CD4-positive, alpha-beta T cell treated with Interleukin-17A for 1 hour (primary cell): ENCODE measurements around the gene CCDC92.
"Not testable (repeated sequence)": the region's sequence is repeated elsewhere in the genome, so short reads cannot be mapped to it uniquely, and the experiment has no call there.

Experiments used
- DNase-seq: peaks from one replicate; pipeline ENCODE4 v3.0.0-alpha.2; 2020

The CCDC92 gene

GRCh38 chr12:123948796-123949769 lies 23.5 kb downstream of the CCDC92 start:
- DNase-seq, result no peak

- no peak for DNase-seq
Measured at GRCh38 chr12:123948401-123948795, 24.2 kb downstream of the CCDC92 start.

GRCh38 chr12:123947531-123947930 lies 25.1 kb downstream of the CCDC92 start:
- DNase-seq, result not testable (repeated sequence)

DNA sequence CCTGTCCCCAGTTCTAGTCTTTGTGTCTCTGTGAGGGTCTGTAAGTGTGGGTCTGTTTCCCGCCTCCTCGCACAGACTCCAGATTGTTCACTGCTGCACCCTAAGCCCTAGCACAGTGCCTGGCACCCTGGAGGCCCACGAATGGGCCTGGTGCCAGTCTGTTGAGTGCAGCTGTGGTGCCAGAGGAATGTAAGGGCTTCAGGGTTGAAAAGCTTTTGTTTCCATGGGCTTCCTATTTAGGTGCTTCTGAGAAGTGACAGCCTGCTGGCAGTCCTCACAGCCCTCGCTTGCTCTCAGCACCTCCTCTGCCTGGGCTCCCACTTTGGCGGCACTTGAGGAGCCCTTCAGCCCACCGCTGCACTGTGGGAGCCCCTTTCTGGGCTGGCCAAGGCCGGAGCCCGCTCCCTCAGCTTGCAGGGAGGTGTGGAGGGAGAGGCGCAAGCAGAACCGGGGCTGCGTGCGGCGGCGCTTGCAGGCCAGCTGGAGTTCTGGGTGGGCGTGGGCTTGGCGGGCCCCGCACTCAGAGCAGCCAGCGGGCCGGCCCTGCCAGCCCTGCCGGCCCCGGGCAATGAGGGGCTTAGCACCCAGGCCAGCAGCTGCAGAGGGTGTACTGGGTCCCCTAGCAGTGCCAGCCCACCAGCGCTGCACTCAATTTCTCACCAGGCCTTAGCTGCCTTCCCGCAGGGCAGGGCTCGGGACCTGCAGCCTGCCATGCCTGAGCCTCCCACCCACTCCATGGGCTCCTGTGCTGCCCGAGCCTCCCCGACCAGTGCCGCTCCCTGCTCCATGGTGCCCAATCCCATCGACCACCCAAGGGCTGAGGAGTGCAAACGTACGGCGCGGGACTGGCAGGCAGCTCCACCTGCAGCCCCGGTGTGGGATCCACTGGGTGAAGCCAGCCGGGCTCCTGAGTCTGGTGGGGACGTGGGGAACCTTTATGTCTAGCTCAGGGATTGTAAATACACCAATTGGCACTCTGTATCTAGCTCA lies 25.8 kb downstream of the CCDC92 start:
- not testable (repeated sequence) for DNase-seq

DNA sequence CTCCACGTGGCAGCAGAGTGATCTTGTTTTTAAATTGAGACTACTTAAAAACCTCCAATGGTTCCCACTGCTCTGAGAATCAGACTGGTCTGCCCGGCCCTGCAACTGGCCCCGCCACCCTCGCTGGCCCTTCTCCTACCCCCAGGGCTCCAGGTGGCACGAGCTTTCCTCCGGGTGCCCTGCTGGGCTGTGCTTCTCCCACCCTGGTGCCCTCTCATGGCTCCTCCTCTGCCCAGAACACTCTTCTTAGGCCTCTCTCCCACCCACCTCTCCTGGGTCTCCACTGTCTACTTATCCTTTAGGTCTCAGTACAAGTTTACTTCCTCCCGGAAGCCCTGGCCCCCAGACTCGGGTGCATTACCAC lies 26.5 kb downstream of the CCDC92 start:
- DNase-seq, result no peak

- no peak for DNase-seq
Measured at GRCh38 chr12:123945287-123946151, 27.1 kb downstream of the CCDC92 start.

- no peak for DNase-seq
Measured at GRCh38 chr12:123944696-123945095, 27.9 kb downstream of the CCDC92 start.

GRCh38 chr12:123943816-123944215 lies 28.8 kb downstream of the CCDC92 start:
- DNase-seq, result no peak

- DNase-seq, result no peak
Measured at GRCh38 chr12:123942911-123943648, 29.6 kb downstream of the CCDC92 start.

- no peak for DNase-seq
Measured at GRCh38 chr12:123942238-123942653, 30.4 kb downstream of the CCDC92 start.

DNA sequence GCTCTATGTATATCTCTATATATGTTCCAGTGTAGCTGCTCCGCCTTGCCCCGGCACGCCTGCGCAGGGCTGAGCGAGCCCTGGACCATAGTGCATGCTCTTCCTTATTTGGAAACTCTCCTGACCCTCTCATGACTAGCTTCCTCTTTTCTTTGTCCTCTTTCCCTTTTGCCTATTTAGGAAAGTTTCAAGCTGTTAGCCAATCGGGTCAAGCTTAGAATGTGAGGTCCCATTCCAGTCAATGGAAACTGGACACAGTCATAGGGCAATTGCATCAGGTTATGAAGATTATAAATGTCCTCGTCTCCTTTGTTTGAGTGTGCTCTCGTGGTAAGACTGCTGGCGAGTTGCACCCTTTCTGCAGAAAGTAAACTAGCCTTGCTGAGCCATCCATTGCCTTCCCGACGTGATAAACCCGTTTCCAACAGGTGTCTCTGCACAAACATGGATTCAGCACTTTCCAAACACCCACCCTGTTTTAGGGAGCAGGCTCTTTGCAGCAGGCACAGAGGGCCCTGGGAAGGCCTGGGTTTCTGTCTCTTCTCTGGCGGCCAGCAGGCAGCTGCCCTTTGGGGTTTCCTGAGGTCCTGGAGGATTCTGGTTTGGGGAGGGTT lies 30.9 kb downstream of the CCDC92 start:
- DNase-seq, result no peak

DNA sequence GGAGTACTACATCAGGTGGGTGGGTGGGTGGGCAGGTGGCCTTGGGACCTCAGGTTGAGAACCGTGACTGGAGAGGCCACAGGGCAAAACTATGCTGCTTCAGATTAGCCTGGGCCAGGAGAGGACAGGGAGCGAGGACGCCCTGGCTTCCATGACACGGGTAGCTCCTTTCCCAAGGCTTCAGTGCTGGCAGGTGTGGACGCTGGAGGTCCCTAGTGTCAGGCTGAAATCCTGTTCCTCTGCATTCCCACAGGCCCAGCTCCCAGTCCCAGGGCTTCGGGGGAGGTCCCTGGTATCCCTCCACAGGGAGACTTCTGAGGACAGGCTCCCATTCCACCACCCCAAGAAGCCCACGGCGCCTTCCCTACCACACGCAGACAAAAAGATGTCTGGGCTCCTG lies 31.6 kb downstream of the CCDC92 start:
- no peak for DNase-seq

DNA sequence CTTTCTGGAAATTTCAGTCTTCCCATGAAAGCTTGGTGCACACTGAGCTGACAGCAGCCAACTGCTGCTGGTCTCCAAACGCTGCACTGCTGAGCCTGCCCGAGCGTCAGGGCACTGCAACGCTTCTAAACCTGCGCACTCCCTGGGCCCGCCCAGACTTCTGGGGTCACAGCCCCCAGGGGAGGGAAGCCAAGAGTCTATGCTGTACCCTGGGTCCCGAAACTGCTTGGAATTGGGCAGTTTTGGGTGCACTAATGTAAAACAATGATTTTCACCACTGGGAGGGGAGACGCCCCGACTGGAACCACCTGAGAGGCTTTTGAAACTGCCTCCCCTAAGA lies 32.0 kb downstream of the CCDC92 start:
- no peak for DNase-seq

- no peak for DNase-seq
Measured at GRCh38 chr12:123939716-123940626, 32.7 kb downstream of the CCDC92 start.

GRCh38 chr12:123938679-123939480 lies 33.8 kb downstream of the CCDC92 start:
- DNase-seq, result peak; percentile 4

DNA sequence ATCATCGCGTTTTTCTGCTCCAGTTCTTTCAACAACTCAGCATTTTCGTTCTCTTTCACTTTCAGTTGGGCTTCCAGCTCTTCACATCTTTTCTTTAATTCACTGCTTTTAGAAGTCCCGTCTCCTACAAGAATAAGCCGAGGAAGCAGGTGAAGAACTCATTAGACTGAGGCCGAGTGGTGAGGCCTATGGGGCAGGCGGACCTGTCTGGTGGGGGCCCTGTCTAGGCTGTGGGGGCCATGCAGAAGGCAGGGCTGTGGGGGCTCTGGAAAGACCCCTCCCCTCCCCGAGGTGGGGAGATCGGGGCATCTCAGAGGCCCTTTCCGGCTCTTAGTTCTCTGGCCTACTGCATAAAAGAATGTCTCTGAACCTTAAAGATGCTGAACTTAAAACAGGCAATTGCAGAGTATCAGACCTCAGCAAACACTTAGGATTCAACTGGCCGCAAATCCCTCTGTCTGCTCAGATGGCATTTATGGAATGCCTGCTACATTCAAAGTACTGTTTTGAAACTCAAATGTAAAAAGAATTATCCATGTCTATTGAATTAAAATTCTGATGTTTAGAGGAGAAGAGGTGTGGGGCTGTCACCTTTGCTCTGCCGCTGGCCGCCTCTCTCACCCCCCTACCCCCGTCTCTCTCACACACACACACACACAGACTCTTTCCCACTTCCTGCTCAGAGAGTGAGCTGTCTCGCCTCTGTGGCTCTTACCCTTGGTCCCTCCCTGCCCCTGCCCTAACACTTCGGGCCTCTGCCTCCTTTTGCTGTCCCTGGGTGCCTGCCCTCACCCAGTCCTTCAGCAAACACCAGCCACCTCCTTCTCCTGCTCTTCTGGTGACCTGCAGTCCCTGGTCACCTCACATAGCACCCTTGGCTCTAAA lies 34.7 kb downstream of the CCDC92 start:
- peak; percentile 71 for DNase-seq

GRCh38 chr12:123936956-123937706 lies 35.5 kb downstream of the CCDC92 start:
- DNase-seq, result no peak

DNA sequence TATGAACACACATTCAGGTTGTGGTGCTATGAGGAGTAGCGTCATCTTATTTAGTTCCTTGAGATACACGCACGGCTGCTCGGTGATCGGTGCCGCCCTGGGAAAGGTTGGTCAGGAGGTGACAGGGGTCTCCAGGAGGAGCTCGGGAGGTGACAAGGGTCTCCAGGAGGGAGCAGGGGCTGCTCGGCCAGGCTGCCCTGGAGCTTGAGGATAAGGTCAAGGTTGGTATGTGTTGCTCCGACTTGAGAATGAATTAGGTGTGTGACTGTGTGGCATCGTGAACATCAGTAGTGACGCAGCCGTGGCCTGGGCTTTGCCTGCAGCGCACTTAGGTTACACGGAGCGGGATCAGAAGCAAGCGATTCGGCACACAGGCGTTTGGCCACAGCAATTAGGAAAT lies 36.2 kb downstream of the CCDC92 start:
- no peak for DNase-seq
